ENCODE results near the gene LRRK1.

The LRRK1 gene

DNA sequence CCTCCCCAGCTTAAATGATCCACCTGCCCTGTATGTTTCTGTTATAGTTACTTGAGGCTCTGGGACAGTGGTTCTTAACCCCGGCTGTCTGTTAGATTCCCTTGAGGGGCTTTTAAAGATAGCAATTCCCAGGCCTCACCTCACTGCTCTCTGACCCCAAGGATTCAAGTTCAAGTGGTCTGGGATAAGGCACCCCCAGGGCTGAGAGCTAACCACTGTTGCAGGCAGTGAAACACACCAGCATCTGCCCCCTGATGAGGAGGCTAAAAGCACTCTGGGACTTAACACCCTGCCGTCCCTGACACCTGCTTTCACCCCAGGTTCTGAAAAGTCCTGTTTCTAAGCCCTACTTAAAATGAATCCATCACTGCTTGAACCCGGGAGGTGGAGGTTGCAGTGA is 103.7 kb downstream of the LRRK1 start:
- DNase-seq (ENCODE audit: low read depth), result no peak

DNA sequence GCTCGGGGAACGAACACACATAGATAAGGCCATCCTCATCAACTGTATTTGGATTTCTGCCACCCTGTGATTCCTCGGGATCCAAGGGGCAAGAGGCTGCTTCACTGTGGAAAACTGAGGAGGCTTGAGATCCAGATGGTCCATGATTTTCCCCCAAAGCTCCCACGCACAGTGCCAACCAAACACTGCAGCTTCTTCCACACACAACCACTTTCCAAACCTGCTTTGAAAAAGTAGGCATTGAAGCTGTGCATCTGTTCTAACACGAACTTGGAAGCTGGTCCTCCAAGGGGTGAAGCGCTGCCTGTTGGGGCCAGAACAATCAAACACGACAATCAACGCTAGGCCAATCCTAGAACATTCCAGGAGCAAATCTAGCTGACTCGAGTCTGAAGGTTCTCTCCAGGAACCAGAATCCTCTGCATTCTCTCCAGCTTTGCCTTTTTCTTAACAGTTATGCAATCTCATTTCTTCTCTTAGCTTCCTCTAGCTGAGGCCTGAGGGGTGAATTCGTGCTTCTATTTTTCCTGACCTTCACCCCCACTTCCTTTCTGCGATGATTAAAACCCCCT is 104.4 kb downstream of the LRRK1 start:
- DNase-seq (ENCODE audit: low read depth), result no peak

DNA sequence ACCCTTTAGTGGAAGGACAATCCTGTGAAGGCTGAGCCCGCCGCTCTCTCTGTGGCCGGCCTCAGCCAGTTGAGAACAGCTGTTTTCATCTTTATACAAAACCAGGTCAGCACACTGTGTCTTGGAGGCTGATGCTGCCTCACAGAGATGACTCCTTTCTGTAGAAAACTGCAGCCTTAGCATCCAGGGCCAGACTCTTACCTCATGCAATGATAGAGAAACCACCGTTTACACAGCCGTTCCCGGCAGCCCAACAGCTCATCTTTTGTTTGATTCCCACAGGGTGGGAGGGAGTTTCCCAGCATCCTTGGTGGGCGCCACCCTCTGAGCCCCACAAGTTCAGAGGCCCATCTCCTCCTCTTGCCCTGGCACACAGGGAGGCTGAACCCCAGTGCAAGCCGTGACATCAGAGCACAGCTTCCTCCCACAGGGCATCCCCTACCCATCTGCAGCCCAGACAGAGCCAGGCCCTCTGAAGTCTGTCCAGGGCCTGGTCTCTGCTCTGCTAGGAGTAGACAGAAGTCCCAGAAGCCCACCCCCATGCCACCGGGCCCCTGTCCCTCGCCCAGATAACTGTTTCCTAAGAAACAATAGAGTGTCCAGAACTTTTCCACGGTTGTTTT is 105.0 kb downstream of the LRRK1 start:
- no peak for DNase-seq (ENCODE audit: low read depth)

DNA sequence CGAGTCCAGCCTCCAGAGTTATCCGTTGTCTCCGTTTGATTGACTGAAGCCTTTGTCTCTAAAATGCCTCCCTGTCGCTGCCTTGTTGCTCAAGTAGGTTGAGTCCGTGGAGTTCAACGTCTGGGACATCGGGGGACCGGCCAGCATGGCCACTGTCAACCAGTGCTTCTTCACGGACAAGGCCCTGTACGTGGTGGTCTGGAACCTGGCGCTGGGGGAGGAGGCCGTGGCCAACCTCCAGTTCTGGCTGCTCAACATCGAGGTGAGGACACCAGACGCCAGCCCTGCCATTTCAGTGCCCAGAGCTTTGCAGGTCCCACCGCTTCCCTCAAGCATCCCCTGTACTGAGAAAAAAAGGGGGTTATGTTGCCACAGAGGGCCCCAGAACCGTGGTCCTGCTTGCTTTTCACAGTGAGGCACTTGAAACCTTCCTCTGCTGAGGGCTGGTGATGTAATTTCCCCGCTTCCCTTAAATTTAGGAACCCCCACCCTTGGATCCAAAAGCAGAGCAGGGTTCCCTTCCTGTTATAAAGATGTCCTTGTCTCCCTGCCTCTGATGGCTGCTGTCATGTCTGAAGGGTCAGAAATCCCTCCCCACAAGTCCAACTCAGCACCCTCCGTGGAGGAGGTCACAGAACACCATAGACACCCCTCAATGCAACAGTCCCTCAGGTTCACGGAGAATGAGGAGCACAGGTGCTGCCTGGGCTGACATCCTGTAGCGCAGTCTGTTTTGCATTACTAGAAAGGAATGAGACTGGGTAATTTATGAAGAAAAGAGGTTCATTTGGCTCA is 105.7 kb downstream of the LRRK1 start:
- no peak for DNase-seq (ENCODE audit: low read depth)

DNA sequence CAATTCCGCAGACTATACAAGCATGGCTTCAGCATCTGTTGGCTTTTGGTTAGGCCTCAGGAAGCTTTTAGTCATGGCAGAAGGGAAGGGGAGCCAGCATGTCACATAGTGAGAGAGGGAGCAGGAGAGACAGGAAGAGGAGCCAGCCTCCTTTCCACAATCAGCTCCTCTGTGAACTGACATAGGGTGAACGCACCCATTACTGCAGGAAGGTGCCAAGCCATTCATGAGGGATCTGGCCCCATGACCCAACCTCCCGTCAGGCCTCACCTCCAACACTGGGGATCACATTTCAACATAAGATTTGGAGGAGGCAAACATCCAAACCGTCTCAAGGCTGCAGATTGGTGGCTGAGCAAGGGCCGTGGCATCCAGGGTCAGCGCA is 106.3 kb downstream of the LRRK1 start:
- DNase-seq (ENCODE audit: low read depth), result no peak

DNA sequence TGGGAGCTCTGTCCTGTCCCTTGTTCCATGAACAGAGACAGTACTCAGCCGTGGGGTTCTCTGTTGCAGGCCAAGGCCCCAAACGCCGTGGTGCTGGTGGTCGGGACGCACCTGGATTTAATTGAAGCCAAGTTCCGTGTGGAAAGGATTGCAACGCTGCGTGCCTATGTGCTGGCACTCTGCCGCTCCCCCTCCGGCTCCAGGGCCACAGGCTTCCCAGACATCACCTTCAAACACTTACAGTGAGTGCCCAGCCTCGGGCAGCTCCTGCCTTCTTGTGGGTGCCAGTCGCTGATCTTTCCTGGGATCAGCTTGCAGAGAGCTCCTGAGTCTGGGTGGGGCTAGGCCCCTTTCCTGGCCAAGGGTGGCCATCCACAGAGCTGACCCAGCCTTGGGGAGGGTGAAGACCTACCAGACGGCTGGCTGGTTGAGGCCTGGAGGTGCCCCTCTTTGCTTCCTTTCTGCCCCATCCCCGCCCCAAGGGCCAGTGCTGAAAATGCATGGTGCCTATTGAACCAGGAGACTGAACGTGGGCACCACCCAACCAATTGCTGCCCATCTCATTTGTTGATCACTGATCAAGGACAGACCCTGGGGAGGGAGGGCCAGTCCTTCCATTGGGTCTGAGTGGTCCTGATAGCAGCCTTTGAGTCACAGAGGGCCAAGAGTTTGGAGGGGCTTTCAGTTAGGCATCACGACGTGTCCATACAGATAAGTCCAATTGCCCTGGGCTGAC is 106.9 kb downstream of the LRRK1 start:
- no peak for DNase-seq (ENCODE audit: low read depth)

DNA sequence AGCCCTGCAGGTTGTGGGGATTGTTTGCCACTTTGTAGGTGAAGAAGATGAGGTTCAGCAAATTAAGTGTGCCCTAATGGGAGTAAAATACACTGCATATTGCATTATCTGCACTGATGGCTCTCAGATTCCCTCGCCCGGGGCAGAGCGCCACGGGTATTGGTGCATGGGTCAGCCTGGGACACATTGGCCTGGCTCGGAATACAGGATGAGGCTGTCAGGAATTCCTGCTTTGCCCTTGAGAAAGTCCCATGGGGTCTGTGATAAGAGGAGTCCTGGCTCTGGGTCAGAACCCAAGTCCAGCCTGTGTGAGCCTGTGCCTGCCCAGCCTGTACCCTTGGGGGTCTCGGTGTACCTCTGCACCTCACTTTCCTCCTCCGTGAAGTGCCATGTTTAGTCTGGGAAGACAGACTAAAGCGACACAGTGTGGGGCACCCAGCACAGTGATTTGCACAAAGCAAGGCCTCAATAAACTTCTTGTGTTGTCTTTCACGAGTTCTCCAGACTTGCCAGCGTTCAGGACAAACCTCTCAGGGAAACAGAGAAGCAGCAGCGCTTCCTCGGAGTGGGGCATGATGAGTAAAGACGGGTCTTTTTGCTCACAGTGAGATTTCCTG is 107.6 kb downstream of the LRRK1 start:
- DNase-seq (ENCODE audit: low read depth), result no peak

DNA sequence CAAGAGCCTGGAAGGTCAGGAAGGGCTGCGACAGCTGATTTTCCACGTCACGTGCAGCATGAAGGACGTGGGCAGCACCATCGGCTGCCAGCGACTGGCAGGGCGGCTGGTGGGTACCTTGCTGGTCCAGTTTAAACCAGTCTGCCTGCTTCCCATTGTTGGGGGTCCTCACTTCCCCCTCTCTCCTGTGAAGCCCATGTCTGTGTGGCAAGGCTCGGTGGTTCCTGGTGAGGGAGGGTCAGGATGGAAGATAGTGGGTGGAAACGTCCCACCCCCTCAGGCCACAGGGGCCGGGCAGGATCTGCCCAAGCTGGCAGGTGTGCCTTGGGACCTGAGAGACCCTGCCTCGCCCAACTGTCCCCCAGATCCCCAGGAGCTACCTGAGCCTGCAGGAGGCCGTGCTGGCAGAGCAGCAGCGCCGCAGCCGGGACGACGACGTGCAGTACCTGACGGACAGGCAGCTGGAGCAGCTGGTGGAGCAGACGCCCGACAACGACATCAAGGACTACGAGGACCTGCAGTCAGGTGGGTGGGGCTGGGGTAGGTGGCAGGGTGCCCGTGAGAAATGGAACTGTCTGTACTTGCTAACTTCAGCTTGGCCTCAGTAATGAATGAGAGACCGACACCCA is 108.2 kb downstream of the LRRK1 start:
- DNase-seq (ENCODE audit: low read depth), result no peak

DNA sequence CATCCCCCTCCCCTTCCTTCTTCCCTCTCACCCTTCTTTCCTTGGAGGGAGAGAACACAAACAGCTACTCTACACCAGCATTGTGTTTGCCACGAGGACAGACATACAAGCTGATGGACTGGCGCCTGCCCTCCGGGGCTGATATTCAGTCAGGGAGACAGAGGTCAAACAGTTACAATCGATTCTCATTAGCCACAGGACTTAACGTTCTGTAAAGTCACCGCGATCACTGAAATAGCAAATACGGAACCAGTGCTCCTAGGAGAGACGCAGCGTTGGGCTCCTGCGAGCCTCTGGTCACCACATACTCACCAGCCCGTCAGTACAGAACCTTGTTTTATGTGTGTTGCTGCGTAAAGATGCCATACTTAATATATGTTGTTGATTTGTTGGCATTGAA is 108.8 kb downstream of the LRRK1 start:
- DNase-seq (ENCODE audit: low read depth), result no peak

DNA sequence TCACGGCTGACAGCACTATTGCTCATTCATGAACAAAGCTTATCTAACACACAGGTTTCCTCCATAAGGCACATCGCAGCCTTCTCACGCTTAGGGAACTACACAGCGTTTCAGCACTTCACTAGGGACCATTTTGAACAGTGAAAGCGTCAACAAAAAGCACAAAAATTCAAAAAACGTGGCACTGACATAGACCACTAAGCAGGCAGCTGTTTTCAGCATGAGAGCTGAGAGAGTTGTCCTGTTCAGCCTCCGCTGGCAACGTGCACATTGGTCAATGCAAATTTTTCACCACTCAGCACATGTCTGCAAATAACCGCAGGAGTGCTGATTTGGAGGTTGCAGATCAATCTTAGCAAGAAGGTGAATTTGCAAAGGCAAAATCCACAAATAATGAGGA is 109.2 kb downstream of the LRRK1 start:
- DNase-seq (ENCODE audit: low read depth), result no peak

DNA sequence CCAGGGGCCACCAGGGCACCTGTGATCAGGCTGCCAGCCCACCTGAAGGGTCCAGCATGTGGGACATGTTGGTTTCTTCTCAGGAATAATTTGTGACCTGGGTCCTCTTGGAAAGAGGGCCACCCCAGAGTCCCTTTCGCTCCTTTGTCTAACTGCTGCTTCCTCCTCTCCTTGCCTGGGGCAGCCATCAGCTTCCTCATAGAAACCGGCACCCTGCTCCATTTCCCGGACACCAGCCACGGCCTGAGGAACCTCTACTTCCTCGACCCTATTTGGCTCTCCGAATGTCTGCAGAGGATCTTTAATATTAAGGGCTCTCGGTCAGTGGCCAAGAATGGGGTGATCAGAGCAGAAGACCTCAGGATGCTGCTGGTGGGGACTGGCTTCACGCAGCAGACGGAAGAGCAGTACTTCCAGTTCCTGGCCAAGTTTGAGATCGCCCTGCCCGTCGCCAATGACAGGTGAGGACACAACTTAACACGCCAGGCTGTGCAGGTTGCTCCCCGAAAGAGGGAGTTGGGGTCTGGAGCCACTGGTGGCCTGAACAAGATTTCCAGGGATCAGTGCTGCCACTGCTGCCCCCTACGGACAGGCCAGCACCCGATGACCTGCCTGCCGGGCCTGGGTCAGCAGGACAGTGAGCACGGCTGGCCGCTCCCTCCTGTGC is 109.7 kb downstream of the LRRK1 start:
- no peak for DNase-seq (ENCODE audit: low read depth)

DNA sequence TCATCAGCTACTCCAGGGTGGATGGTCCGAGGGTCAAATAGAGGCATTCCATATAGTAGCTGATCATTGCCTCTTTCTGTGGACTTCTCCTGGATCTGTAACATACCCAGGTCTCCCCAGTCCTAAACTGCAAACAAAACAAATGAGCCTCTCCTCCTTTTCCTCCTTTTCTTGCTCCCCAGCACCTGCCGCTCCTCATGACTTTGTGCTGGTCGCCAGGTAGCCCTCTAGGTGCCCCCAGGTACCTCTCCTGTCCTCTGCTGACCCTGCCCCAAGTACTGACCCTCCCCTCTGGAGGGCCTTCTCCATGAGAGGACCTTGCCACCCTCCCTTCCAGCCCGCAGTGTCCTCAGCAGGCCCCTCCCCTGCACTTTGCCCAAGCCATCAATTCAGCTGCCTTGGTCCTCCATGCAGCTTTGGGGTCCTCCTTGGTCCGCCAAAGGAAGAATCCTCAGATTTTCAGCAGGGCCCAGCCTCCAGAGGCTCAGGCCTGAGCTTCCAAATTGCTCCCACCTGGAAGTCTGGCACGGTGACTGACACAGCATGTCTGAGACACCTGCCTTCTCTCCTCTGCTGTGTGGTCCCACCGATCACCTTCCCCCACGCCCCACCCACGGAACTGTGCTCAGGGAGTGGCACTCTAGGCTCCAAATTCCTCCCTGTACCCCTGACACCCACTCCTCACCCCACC is 111.0 kb downstream of the LRRK1 start:
- no peak for DNase-seq (ENCODE audit: low read depth)

DNA sequence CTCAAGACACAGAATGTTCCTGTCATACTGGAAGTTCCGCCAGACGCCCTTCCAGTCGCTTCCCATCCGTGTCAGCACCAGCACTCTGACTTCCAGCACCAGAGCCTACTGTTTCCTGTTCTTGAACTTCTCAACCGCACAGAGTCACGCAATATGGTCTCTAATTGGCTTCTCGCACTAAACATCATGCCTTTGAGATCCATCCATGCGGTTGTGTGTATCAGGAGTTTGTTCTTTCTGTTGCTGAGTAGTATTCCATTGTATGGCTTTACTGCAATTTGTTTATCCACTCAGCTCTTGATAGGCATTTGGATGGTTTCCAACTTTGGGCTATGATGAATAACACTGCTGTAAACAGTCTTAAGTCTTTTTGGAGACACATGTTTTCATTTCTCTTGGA is 112.1 kb downstream of the LRRK1 start:
- DNase-seq (ENCODE audit: low read depth), result no peak

DNA sequence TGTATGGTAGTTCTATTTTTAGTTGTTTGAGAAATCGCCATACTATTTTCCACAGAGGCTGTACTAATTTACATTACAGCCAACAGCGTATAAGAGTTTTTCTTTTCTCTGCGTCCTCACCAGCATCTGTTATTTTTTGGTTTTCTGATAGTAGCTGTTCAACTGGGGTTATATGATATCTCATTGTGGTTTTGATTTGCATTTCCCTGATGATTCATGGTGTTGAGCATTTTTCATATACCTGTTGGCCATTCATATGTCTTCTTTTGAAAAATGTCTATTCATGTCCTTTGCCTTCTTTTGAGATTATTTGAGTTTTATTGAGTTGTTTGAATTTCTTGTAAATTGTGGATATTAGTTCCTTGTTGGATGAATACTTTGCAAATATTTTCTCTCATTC is 114.6 kb downstream of the LRRK1 start:
- DNase-seq (ENCODE audit: low read depth), result no peak

DNA sequence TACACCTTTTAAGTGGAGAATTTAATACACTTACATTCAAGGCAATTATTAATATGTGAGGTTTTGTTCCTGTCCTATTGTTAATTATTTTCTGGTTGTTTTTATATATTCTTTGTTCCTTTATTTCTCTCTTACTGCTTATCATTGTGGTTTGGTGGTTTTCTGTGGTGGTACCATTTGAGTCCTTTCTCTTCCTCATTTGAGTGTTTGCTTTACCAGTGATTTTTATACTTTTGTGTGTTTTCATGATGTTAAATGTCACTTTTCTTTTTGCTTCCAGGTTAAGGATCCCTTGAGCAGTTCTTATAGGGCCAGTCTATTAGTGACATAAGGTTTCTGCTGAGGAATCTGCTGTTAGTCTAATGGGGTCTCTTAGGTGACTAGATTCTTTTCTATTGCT is 116.5 kb downstream of the LRRK1 start:
- DNase-seq (ENCODE audit: low read depth), result no peak

DNA sequence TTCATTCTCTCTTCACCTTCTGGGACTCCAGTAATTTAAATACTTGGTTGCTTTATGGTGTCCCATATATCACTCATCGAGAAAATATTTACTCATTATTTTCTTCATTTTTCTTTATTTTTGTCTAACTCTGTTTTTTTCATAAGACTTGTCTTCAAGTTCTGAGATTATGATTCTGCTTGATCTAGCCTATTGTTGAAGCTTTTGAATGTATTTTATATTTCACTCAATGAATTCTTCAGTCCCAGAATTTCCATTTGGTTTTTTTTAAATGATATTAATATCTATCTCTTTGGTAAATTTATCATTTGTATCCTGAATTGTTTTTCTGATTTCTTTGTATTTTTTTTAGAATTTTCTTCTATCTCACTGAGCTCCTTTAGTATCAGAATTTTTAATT is 117.0 kb downstream of the LRRK1 start:
- DNase-seq (ENCODE audit: low read depth), result no peak

DNA sequence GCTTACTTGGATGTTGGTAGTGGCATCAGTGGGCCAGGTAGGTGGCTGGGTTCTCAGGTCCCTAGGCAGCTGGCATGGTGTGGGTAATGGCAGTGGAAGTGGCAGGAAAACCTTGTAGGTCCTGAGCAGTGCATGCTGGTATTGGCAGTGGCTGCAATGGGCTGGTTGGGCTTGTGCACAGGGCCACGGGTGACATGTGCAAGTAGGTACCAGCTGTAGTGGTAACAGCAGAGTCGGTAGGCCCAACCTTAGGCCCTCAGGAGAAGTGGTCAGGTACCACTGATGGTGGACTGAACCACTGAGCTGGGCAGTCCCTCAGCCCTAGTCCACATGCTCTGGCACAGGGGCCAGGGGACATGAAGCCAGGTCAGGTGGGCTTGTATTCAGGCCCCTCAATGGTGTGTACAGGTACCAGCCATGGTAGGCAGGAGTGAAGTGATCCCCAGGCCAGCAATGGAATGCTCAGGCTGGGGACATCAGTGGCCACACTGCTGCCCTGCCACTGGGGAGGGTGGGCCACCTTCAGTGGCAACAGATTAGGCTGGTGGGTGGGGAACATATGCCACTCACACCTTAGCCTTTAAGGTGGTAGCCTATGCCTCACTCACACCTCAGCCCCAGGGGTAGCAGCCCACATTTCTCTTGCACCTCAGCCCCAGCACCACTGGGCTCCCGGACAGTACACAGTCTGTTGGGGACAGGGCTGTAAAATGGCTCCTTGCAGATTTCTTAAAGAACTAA is 118.1 kb downstream of the LRRK1 start:
- no peak for DNase-seq (ENCODE audit: low read depth)

DNA sequence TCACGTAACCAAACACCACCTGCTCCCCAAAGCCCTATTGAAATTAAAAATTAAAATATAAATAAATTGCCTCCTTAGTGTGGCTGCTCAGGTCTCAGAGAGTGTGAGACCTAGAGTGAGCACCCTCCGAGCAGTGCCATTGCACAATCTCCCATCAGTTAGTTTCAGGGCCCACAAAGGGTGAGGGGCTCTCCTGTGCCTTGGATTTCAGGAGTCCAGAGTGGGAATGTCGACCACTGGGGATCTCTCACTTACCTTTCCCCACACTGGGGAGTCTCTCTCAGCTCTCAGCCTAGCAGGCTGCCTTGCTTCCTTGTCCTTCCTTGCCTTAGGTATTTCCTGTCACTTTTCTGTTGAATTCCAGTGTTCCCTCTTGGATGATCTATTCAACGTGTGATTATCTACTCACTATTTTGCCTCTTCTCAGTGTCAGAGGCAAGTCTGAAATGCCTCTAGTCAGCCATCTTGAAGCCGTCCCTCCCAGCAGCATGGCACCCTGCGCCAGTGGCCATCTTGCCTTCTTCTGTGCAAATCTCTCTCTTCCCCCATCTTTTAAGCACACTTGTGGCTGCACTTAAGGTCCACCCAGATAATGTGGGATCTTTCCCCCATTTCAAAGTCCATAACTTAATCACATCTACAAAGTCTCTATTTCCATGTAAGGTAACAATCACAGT is 119.3 kb downstream of the LRRK1 start:
- no peak for DNase-seq (ENCODE audit: low read depth)

DNA sequence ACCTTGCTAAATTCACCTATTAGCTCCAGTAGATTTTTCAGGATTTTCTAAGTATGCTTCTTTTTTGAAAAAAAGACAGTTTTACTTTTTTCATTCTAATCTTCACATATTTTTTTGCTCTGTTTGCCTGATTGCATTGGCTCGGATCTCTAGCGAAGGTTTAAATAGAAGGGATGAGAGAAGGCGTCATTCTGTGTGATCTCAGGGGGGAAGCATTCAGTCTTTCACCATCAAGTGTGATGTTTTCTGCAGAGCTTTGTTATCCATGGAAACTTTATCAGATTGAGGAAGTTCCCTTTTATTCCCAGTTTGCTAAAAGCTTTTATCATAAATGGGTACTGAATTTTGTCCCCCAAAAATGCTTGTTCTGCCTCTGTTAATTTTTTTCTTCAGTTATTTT is 120.3 kb downstream of the LRRK1 start:
- DNase-seq (ENCODE audit: low read depth), result no peak

DNA sequence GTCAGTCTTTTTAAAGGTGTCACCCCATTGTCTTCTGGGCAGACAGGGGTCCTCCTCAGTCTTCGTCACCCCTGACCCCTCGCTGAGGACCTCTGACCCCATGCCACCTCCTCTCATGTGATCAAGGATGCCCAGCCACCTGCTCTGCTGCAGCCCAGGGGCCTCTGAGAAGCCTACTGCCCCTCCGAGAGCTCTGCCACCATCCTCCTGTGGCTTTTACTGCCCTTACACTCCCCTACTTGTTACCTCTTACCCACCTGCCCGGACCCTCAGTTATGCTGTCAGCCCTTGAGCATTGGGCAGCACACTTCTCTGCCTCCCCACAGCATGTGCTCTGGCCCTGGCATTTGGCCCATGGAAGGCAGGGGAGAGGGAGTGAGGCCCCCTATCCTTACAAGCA is 123.2 kb downstream of the LRRK1 start:
- DNase-seq (ENCODE audit: low read depth), result no peak
